K562 (cell line): ENCODE measurements around the gene SPATA31D1. TPM values are rescaled to one million over a fixed set of nuclear protein-coding genes. Genes with fewer than 3 reads are reported as not detected.

Source experiments
- ATAC-seq: fragments of 200-7000 bp; cut with Tn5 transposase; 3 replicates; pipeline ENCODE4 v1.9.1; 2020; ENCODE audit warnings: moderate library complexity
- BruUV-seq: library from RNA; stranded (reverse); fragments of 400-500 nt; replicated peaks from 2 replicates; lab custom pipeline; 2021; lab: Mats Ljungman, UMichigan
- CTCF ChIA-PET: fragments of 300-600 bp; formaldehyde crosslinking; extraction: SDS; loops from one replicate; lab custom pipeline; 2021; ENCODE audit warnings: low intra/inter-chr PET ratio; lab: Yijun Ruan, JAX
- POLR2A ChIA-PET: fragments of 300-600, 350-650 bp; sonication (Branson Sonifier 250); formaldehyde crosslinking; extraction: SDS; loops from one replicate; lab custom pipeline; 2021; ENCODE audit warnings: antibody characterized with exemption, inconsistent platforms; lab: Yijun Ruan, JAX
- DNase-seq, 4 experiments: peaks; one replicate each; pipeline versions ENCODE4 v3.0.0 to v3.0.0-alpha.2; 2011 to 2018; ENCODE audit warnings: low spot score in 3 of 4, mixed read lengths in 3 of 4; ENCODE audit errors: extremely low read depth in 1 of 4
- FAIRE-seq: peaks from 2 replicates; lab custom pipeline; 2011; peaks lifted over from hg19 to GRCh38; lab: Jason Lieb, UNC
- H2AFZ ChIP-seq: 2 replicates; pipeline ENCODE4 v1.6.0; 2011; ENCODE audit warnings: low read depth, low read length, control low read depth, inconsistent platforms
- H3K27ac ChIP-seq: fragments of 200-600 bp; 3 replicates; pipeline ENCODE4 v1.8.0; 2011; ENCODE audit warnings: low read depth, mild to moderate bottlenecking, control low read depth, inconsistent platforms, low read length, moderate library complexity, mixed read lengths; ENCODE audit errors: extremely low read depth
- H3K27me3 ChIP-seq, 2 experiments: fragments of 300-600 bp in 1 of 2; 2 replicates in 1 of 2; 3 replicates in 1 of 2; pipeline versions ENCODE4 v1.6.0 to v1.8.0; 2011; ENCODE audit warnings: inconsistent platforms in 2 of 2, low read length in 2 of 2, mild to moderate bottlenecking in 1 of 2, mixed read lengths in 1 of 2, moderate library complexity in 1 of 2; ENCODE audit not compliant: control insufficient read depth in 2 of 2, insufficient read depth in 2 of 2
- H3K36me3 ChIP-seq: fragments of 300-600 bp; 3 replicates; pipeline ENCODE4 v1.8.0; 2011; ENCODE audit warnings: mild to moderate bottlenecking, low read length, inconsistent platforms; ENCODE audit not compliant: control insufficient read depth, insufficient read depth
- H3K4me1 ChIP-seq, 2 experiments: fragments of 200-600 bp in 1 of 2; replicated peaks in 1 of 2; 2 replicates in 1 of 2; 3 replicates in 1 of 2; pipeline versions ENCODE4 v1.5.1 to v1.8.0; 2011; ENCODE audit warnings: inconsistent platforms in 2 of 2, low read length in 2 of 2, mild to moderate bottlenecking in 1 of 2, mixed read lengths in 1 of 2, moderate library complexity in 1 of 2; ENCODE audit not compliant: control insufficient read depth in 2 of 2, insufficient read depth in 2 of 2
- H3K4me2 ChIP-seq: 2 replicates; pipeline ENCODE4 v1.6.1; 2011; ENCODE audit warnings: low read length, control low read depth, inconsistent platforms, mixed read lengths; ENCODE audit not compliant: insufficient read depth
- H3K4me3 ChIP-seq: fragments of 200-600 bp; sonication (generic), shearing (Covaris generic); 2 replicates; pipeline ENCODE4 v1.5.1; 2016; ENCODE audit warnings: control low read depth, inconsistent platforms
- H3K79me2 ChIP-seq: fragments of 200-600 bp; 3 replicates; pipeline ENCODE4 v1.8.0; 2011; ENCODE audit warnings: low read length, inconsistent platforms; ENCODE audit not compliant: control insufficient read depth, insufficient read depth
- H3K9ac ChIP-seq, 2 experiments: 2 replicates each; pipeline versions ENCODE4 v1.6.0 to v1.6.1; 2011; ENCODE audit warnings: low read depth in 2 of 2, low read length in 2 of 2, control low read depth in 1 of 2, inconsistent platforms in 1 of 2, mild to moderate bottlenecking in 1 of 2, mixed read lengths in 1 of 2; ENCODE audit not compliant: insufficient read depth in 1 of 2
- H3K9me1 ChIP-seq: one replicate; pipeline ENCODE4 v1.6.0; 2011; ENCODE audit warnings: inconsistent platforms, mild to moderate bottlenecking, low read length, moderate library complexity; ENCODE audit not compliant: control insufficient read depth, insufficient read depth
- H3K9me3 ChIP-seq: replicated peaks from 2 replicates; pipeline ENCODE4 v1.5.1; 2011; ENCODE audit warnings: low read depth, low read length, inconsistent platforms; ENCODE audit not compliant: control insufficient read depth, insufficient read depth
- H4K20me1 ChIP-seq: replicated peaks from 2 replicates; pipeline ENCODE4 v1.6.1; 2011; ENCODE audit warnings: low read length, inconsistent platforms, mixed read lengths; ENCODE audit not compliant: control insufficient read depth, insufficient read depth
- HLTF ChIP-seq: fragments of 450-650 bp; IDR thresholded peaks from 2 replicates; pipeline ENCODE4 v1.6.1; 2016
- NONO ChIP-seq, 2 experiments: fragments of 200-400 bp in 1 of 2; fragments of 450-650 bp in 1 of 2; formaldehyde crosslinking in 1 of 2; IDR thresholded peaks; 2 replicates each; pipeline ENCODE4 v1.6.1; 2017; ENCODE audit warnings: low read depth in 2 of 2, mild to moderate bottlenecking in 2 of 2, moderate library complexity in 2 of 2, low read length in 1 of 2
- NRF1 ChIP-seq, 2 experiments: fragments of 450-650 bp; IDR thresholded peaks in 1 of 2; conservative IDR thresholded peaks in 1 of 2; 2 replicates each; pipeline ENCODE4 v1.6.1; 2014; ENCODE audit warnings: mild to moderate bottlenecking in 2 of 2
- PHTF2 ChIP-seq: fragments of 250-450 bp; sonication (Bioruptor Pico); IDR thresholded peaks from 2 replicates; pipeline ENCODE4 v1.5.0; 2021; ENCODE audit warnings: mild to moderate bottlenecking
- ZC3H8 ChIP-seq: fragments of 450-650 bp; IDR thresholded peaks from 2 replicates; pipeline ENCODE4 v1.6.1; 2017
- ZNF444 ChIP-seq: fragments of 250-450 bp; sonication (Bioruptor Pico); IDR thresholded peaks from 2 replicates; pipeline ENCODE4 v1.4.0; 2020; ENCODE audit warnings: mild to moderate bottlenecking, moderate library complexity
- in situ Hi-C: fragments of 300-500 bp; cut with MboI; formaldehyde crosslinking; loops from 4 replicates; pipeline ENCODE4 v1.15.0; 2018; ENCODE audit warnings: inconsistent platforms, mixed read lengths
- intact Hi-C: fragments of 100-400 bp; cut with micrococcal nuclease; formaldehyde crosslinking; loops from 2 replicates; pipeline ENCODE4 v1.14.2; 2022
- polyA plus RNA-seq, 8 experiments: library from polyadenylated mRNA; depleted of rRNA in 4 of 8; stranded (reverse) in 5 of 8; unstranded in 3 of 8; fragments of >200 nt; fragmentation: Nextera tagmentation in 2 of 8; fragmentation: Illumina TruSeq in 1 of 8; extraction: Ambion mirVana in 2 of 8; extraction: Trizol in 1 of 8; gene quantifications; 2 replicates each; pipeline versions ENCODE4 v1.2.1 to v1.2.3, GENCODE V29; 2011 to 2014; ENCODE audit warnings: inconsistent platforms in 1 of 8, missing spikeins in 1 of 8
- total RNA-seq, 7 experiments: library from RNA; depleted of rRNA in 6 of 7; stranded (reverse); fragments of >200 nt in 6 of 7; fragmentation: Illumina TruSeq in 2 of 7; extraction: Trizol in 2 of 7; gene quantifications; 2 replicates each; pipeline versions ENCODE4 v1.2.1 to v1.2.3, GENCODE V29; 2011 to 2021; ENCODE audit warnings: low replicate concordance in 1 of 7
- TF ChIP-seq, protein P1 (sequence below): fragments of 250-450 bp; sonication (Bioruptor Pico); IDR thresholded peaks from 2 replicates; pipeline ENCODE4 v1.4.0; 2020
- TF ChIP-seq, protein P2 (sequence below): fragments of 200-400 bp; formaldehyde crosslinking; IDR thresholded peaks from 2 replicates; pipeline ENCODE4 v1.6.1; 2017; ENCODE audit warnings: mild to moderate bottlenecking, low read depth, low read length, moderate library complexity

SPATA31D1 gene
- total and polyA plus RNA-seq, 9 of the 15 experiments (the other 6 are each of a cell fraction or from before 2014, with no cell fraction given) = not detected

DNA sequence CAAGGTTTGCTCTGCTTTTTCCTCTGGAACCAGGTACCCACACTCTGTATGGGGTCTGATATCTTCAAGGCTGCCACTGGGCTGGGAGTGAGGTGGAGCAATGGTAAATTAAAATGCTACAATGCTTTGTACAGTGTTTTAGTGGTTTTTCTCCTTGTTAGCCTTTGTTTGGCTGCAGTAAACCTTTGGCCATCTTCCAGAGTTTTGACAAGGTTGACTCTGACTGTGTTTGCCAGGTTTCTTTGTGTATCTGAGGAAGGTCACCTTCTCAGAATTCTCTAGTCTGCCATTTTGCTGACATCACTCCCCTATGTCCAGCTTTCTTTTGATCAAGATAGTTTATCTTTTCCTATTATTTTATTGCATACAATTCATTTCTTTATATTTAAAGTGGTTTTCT lies 11.2 kb downstream of the SPATA31D1 start:
- H3K9me1 ChIP-seq = no peaks in the 10 kb centered on the region
- no peak overlapping the region for H3K27ac ChIP-seq
- H3K4me2 ChIP-seq = no peak overlapping the region
- H3K9ac ChIP-seq = no peak overlapping the region
- in situ Hi-C loops = no loop called here
- no peaks in the 10 kb centered on the region for H3K79me2 ChIP-seq
- DNase-seq = no peak
- H3K4me1 ChIP-seq = no peaks in the 10 kb centered on the region
- H3K27me3 ChIP-seq = no peaks in the 10 kb centered on the region
- ChIA-PET CTCF (no interaction called here), POLR2A (no interaction called here)
- no peaks in the 10 kb centered on the region for H3K9me3 ChIP-seq
- BruUV-seq = no TSS peak
- no peaks in the 10 kb centered on the region for H3K36me3 ChIP-seq
- no peak overlapping the region for H3K4me3 ChIP-seq
- no peak for FAIRE-seq
- ATAC-seq = no peak
- intact Hi-C loops = no loop called here
- no peaks in the 10 kb centered on the region for H4K20me1 ChIP-seq
- H2AFZ ChIP-seq = no peak overlapping the region
- TF ChIP-seq ZC3H8 (no peak), HLTF (no peak), NRF1 (conservative IDR thresholded peaks at IDR 0.05 in 1 of 2, IDR thresholded peaks at IDR 0.05 in 1 of 2) (no peak), NONO (IDR thresholded peaks at IDR 0.05; ENCODE audit: low read depth in 2 of 2, low read length in 1 of 2) (no peak), ZNF444 (no peak), PHTF2 (CRISPR knock-in tag) (no peak)
- TF ChIP-seq, protein P1, sequence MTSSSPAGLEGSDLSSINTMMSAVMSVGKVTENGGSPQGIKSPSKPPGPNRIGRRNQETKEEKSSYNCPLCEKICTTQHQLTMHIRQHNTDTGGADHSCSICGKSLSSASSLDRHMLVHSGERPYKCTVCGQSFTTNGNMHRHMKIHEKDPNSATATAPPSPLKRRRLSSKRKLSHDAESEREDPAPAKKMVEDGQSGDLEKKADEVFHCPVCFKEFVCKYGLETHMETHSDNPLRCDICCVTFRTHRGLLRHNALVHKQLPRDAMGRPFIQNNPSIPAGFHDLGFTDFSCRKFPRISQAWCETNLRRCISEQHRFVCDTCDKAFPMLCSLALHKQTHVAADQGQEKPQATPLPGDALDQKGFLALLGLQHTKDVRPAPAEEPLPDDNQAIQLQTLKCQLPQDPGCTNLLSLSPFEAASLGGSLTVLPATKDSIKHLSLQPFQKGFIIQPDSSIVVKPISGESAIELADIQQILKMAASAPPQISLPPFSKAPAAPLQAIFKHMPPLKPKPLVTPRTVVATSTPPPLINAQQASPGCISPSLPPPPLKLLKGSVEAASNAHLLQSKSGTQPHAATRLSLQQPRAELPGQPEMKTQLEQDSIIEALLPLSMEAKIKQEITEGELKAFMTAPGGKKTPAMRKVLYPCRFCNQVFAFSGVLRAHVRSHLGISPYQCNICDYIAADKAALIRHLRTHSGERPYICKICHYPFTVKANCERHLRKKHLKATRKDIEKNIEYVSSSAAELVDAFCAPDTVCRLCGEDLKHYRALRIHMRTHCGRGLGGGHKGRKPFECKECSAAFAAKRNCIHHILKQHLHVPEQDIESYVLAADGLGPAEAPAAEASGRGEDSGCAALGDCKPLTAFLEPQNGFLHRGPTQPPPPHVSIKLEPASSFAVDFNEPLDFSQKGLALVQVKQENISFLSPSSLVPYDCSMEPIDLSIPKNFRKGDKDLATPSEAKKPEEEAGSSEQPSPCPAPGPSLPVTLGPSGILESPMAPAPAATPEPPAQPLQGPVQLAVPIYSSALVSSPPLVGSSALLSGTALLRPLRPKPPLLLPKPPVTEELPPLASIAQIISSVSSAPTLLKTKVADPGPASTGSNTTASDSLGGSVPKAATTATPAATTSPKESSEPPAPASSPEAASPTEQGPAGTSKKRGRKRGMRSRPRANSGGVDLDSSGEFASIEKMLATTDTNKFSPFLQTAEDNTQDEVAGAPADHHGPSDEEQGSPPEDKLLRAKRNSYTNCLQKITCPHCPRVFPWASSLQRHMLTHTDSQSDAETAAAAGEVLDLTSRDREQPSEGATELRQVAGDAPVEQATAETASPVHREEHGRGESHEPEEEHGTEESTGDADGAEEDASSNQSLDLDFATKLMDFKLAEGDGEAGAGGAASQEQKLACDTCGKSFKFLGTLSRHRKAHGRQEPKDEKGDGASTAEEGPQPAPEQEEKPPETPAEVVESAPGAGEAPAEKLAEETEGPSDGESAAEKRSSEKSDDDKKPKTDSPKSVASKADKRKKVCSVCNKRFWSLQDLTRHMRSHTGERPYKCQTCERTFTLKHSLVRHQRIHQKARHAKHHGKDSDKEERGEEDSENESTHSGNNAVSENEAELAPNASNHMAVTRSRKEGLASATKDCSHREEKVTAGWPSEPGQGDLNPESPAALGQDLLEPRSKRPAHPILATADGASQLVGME = no peak
- TF ChIP-seq, protein P2, sequence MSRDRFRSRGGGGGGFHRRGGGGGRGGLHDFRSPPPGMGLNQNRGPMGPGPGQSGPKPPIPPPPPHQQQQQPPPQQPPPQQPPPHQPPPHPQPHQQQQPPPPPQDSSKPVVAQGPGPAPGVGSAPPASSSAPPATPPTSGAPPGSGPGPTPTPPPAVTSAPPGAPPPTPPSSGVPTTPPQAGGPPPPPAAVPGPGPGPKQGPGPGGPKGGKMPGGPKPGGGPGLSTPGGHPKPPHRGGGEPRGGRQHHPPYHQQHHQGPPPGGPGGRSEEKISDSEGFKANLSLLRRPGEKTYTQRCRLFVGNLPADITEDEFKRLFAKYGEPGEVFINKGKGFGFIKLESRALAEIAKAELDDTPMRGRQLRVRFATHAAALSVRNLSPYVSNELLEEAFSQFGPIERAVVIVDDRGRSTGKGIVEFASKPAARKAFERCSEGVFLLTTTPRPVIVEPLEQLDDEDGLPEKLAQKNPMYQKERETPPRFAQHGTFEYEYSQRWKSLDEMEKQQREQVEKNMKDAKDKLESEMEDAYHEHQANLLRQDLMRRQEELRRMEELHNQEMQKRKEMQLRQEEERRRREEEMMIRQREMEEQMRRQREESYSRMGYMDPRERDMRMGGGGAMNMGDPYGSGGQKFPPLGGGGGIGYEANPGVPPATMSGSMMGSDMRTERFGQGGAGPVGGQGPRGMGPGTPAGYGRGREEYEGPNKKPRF = no peak
